Measurements from ENCODE around the gene TDRD3.

- TF ChIP-seq CHD2 (IDR thresholded peaks at IDR 0.05; ENCODE audit: low read length, partially characterized antibody) (no peak), CTCF (IDR thresholded peaks at IDR 0.05) (no peak), POLR2AphosphoS5 (IDR thresholded peaks at IDR 0.05; ENCODE audit: low read depth, low read length) (no peak), GABPA (IDR thresholded peaks at IDR 0.05; ENCODE audit: low read depth) (no peak), REST (IDR thresholded peaks at IDR 0.05; ENCODE audit: low read depth, low read length) (no peak), RFX5 (IDR thresholded peaks at IDR 0.05; ENCODE audit: low read length) (no peak), EP300 (IDR thresholded peaks at IDR 0.05; ENCODE audit: borderline replicate concordance in 1 of 2, low read depth in 1 of 2, low read length in 1 of 2) (no peak), TAF1 (IDR thresholded peaks at IDR 0.05; ENCODE audit: borderline replicate concordance, low read depth, low read length) (no peak)
These were observed 20.7 kb downstream of the TDRD3 start for GRCh38 chr13:60417734-60418133.
